Stimulated activated CD4-positive, alpha-beta T cell treated with anti-CD3 and anti-CD28 coated beads, Interleukin-4, amount 100 ng/mL, for 4 hours (primary cell): ENCODE results near the gene SIGLEC10.
"Not testable (repeated sequence)": the region's sequence is repeated elsewhere in the genome, so short reads cannot be mapped to it uniquely, and the experiment has no call there.

Experiments
- DNase-seq, 2 experiments: peaks; one replicate each; pipeline ENCODE4 v3.0.0-alpha.2; 2020

The SIGLEC10 gene

GRCh38 chr19:51434456-51434855 lies 17.0 kb upstream of the SIGLEC10 start:
- DNase-seq: no peak

DNA sequence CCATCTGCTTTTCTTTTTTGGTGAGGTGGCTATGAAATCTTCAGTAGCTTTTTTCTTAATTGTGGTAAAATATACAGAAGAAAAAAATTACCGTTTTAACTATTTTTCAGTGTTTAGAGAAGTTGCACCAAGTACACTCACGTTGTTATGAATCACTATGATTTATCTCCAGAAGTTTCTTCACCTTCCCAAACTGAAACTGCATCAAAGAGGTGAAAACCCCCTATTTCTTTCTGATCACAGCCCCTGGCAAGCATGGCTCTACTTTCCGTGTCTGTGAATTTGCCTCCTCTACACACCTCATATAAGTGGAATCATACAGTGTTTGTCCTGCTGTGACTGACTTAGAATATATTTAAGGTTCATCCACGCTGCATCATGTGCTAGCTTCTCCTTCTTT lies 15.6 kb upstream of the SIGLEC10 start:
- DNase-seq: no peak

- no peak for DNase-seq
Measured at GRCh38 chr19:51431124-51431523, 13.7 kb upstream of the SIGLEC10 start.

GRCh38 chr19:51430221-51430620 lies 12.8 kb upstream of the SIGLEC10 start:
- no peak for DNase-seq

- DNase-seq: no peak
Measured at GRCh38 chr19:51427201-51427600, 9.8 kb upstream of the SIGLEC10 start.

- peak; percentile 69 to 92 for DNase-seq
Measured at GRCh38 chr19:51422053-51422448, 4.6 kb upstream of the SIGLEC10 start.

DNA sequence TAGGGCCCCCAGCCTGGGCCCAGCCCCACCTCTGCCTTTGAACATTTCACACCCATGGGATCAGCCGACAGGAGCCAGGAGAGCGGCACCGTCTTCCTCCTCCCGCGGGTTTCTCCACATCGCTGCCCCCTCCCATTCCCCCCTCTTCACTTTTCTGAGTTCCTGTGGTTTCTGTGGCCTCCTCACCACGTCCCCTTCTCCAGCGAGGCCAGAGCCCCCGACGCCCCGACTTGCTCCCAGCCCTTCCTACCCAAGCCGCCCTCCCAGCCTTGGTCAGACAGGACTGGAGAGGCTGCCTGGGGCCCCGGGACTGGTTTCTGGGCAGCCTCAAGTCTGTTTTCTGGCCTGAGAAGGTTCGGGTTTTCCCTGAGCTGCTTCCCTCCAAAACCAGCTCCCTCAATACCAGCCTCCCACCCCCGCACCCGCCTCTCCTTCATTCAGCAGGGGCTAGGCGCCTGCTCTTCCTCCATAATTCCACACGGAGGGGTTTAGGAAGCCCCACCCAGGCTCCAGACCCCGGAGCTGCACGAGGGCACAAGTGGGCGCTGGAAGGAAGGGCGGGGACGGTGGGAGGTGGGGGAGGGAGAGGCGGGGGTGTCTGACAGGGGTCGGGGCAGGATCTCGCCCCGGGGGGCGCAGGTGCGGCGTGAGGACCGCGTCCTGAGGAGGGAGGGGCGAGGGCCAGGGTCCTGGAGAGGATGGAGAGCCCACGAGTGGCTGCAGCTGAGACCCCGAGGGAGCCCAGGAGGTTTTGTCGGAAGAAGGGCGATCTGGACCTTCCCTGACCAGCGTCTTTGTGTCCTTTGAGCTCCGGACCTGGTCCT lies 4.0 kb upstream of the SIGLEC10 start:
- no peak for DNase-seq

DNA sequence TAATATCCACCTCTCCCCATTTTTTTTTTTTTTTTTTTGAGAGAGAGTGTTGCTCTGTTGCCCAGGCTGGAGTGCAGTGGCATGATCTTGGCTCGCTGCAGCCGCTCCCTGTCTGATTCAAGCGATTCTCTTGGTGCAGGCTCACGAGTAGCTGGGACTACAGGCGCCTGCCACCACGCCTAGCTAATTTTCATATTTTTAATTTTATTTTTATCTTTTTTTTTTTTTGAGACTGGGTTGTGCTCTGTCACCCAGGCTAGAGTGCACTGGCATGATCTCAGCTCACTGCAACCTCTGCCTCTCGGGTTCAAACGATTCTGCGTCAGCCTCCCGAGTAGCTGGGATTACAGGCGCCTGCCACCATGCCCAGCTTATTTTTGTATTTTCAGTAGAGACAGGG lies 3.1 kb upstream of the SIGLEC10 start:
- DNase-seq: not testable (repeated sequence)

- DNase-seq: no peak
Measured at GRCh38 chr19:51418707-51419106, 1.3 kb upstream of the SIGLEC10 start.

GRCh38 chr19:51417810-51418157 lies 342 bp upstream of the SIGLEC10 start:
- DNase-seq: no peak

DNA sequence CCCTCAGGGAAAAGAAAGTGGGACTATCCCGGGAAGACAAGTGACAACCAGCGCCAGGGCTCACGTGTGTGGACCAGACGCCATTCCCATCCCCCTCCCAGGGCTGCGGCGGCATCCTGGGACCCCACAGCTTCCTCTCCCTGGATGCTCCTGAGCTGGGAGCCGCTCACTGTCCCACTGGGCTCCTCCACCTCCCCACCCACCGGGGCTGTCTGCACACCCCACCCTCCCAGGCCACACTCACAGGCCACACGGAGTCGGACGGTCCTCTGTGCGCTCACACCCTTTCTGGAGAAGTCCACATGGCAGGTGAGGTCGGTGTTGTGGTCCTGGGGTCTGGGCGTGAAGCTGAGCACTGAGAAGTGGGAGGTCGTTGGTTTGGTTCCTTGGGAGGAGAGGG lies 1.0 kb downstream of the SIGLEC10 start:
- not testable (repeated sequence) for DNase-seq

DNA sequence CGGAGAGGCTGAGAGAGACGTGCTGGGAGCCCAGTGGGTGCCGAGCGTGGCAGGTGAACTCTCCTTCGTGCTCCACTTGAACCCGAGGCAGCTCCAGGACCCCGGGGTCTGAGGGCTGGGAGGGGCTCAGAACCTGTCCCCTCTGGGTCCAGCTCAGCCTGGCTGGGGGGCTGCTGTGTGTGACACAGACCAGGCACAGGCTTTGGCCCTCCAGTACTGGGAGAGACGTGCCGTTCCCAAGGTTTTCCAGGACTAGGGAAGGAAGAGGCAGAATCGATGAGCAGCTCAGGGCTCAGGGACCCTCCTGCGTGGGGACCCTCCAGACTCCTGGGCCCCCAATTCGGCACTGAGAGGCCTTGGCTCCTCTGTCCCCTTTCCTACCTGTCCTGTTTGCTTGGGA lies 2.3 kb downstream of the SIGLEC10 start:
- no peak for DNase-seq

DNA sequence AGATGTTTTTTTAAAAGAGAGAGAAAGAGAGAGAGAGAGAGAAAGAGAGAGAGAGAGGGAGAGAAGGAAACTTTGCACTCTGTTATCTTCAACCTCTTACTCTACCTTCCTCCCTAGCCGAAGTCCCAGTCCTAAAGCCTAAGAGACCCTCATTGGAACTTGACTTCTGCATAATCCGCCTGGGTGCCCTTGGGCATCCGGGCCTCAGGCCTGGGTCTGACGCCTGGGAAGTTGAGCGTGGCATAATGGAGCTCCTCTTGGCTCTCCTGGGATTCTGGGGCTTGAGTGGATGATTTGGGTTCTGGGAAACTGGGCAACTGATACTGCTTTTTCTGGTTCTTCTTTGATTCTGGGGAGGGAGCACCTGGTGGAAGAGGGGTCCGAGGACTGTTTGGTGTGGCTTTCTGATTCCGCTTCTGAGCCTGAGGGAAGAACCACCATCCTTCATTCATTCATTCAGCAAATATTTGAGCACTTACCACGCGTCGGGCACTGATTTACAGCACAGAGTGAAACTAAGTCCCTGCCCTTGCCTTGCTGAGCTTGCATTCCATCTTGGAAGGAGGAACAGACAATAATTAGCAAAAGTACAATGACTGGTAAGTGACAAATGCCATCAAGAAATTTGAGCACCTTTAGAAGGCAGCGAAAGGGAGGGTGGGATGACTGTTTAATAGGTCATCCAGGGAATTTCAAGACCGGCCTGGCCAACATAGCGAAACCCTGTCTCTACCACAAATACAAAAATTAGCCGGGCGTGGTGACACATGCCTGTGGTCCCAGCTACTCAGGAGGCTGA lies 6.3 kb downstream of the SIGLEC10 start:
- DNase-seq: no peak

DNA sequence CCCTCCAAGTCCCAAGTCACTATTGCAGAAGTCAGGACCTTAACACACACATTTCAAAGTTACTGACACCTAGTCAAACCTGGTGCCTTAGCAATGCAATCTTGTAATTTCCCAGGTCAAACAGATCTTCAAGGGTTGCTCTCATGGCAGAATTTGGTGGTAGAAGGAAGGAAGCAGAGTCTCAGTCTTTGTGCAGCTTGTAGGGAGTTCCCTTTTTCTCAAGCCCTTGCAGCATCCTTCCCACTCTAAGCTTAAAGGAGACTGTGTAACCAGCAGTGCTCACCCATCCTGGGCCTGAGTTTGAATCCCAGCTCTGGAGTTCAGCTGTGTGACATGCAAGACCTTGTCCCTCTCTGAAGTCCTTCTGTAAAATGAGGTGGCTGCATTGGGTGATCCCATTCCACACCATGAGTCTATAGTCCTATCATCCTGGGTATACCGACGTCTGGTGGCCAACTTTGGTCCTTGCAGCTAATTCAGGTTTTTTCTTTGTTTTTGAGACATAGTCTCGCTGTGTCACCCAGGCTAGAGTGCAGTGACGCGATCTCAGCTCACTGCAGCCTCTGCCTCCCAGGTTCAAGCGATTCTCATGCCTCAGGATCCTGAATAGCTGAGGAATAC lies 9.8 kb downstream of the SIGLEC10 start:
- peak in 1 of 2 experiments; percentile 18 for DNase-seq

- no peak for DNase-seq
Measured at GRCh38 chr19:51402117-51402516, 15.3 kb downstream of the SIGLEC10 start.

GRCh38 chr19:51399936-51400335 lies 17.5 kb downstream of the SIGLEC10 start:
- DNase-seq: not testable (repeated sequence)

- DNase-seq: no peak
Measured at GRCh38 chr19:51399231-51399630, 18.2 kb downstream of the SIGLEC10 start.

GRCh38 chr19:51398096-51398704 lies 19.2 kb downstream of the SIGLEC10 start:
- DNase-seq: no peak

- DNase-seq: not testable (repeated sequence)
Measured at GRCh38 chr19:51397453-51397852, 20.0 kb downstream of the SIGLEC10 start.

DNA sequence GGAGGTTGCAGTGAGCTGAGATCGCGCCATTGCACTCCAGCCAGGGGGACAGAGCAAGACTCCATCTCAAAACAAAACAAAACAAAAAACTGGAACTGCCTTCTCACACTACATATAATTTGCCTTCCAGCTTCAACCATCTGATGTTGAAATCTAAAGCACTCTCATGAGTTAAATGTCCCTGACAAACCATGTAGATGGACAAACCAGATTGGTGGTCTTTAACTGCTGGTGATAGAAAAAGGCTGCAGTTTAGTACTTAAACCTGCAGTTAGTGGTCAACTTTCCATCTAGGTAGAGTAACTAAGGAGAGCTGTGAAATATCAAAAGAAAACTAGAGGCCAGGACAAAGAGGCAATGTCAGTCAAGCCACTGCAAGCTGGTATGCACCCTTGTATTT lies 21.3 kb downstream of the SIGLEC10 start:
- DNase-seq: no peak

DNA sequence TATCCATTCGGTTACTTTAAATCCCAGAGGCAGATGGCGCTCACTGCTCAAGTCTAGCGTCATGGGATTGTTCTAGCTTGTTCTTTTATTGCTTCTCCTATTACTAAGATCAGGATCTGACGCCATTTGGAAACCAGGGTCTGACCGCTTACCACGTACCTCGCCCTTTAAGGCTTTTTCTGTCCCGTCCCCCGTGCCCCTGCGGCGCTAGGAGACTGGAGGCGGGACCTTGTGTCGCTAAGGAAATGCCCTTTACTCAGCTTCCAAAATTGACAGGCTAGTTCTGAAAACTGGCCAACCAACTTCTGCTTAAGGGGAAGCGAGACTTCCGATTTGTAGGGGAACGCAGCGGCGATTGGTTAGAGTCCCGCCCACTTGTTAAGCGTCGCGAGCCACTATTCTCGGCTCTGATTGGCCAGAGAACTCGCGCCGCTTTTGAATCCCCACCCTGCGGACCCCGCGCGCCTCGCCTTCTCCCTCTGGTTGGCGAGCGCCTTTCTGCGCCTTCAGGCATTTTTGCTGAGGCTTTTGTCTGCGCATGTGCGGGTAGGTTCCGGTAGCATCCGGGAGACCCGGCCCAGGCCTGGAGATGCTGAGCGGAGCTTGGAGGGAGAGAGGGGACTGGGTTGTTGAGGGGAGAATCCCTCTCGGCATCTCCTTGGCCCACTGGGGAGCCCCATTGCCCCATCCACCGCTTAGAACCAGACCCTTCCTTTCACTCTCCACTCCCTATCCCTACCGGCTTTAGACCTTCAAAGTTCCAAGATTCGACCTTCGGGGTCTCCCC lies 23.2 kb downstream of the SIGLEC10 start:
- peak; percentile 80 to 89 for DNase-seq

- DNase-seq: no peak
Measured at GRCh38 chr19:51392701-51393100, 24.7 kb downstream of the SIGLEC10 start.
